ACC112 (cell line): ENCODE data around the gene LIN37.

Source experiments
- H2AFZ ChIP-seq: fragments of 200-600 bp; sonication (generic); one replicate; pipeline ENCODE4 v1.6.0; 2017; ENCODE audit warnings: antibody characterized with exemption, low read length; ENCODE audit not compliant: unreplicated experiment
- H3K27ac ChIP-seq: fragments of 200-600 bp; sonication (generic); 2 replicates; pipeline ENCODE4 v1.5.1; 2014; ENCODE audit warnings: low read depth, mild to moderate bottlenecking, antibody characterized with exemption, low read length, moderate library complexity
- H3K27me3 ChIP-seq: fragments of 200-600 bp; sonication (generic); 2 replicates; pipeline ENCODE4 v1.6.1; 2014; ENCODE audit warnings: mild to moderate bottlenecking, antibody characterized with exemption, low read length, moderate library complexity, mixed read lengths; ENCODE audit not compliant: insufficient read depth
- H3K36me3 ChIP-seq: fragments of 200-600 bp; sonication (generic); 2 replicates; pipeline ENCODE4 v1.6.1; 2016; ENCODE audit warnings: mild to moderate bottlenecking, antibody characterized with exemption, low read length, moderate library complexity, mixed read lengths; ENCODE audit not compliant: insufficient read depth
- H3K4me1 ChIP-seq: fragments of 200-600 bp; sonication (generic); one replicate; pipeline ENCODE4 v1.6.1; 2016; ENCODE audit warnings: low read length, mixed read lengths; ENCODE audit not compliant: insufficient read depth, unreplicated experiment, control insufficient read depth
- H3K4me3 ChIP-seq: fragments of 200-600 bp; sonication (generic); 2 replicates; pipeline ENCODE4 v1.5.1; 2014; ENCODE audit warnings: mild to moderate bottlenecking, low read depth, low read length
- H3K79me2 ChIP-seq: fragments of 200-600 bp; sonication (generic); one replicate; pipeline ENCODE4 v1.6.0; 2016; ENCODE audit warnings: low read length; ENCODE audit not compliant: control insufficient read depth, unreplicated experiment, insufficient read depth

The LIN37 gene

GRCh38 chr19:35714601-35715354 lies 33.6 kb upstream of the LIN37 start:
- Histone ChIP-seq H2AFZ (no peak overlapping the region), H3K4me1 (peaks cover 9% of the 10 kb centered on the region), H3K4me3 (no peak overlapping the region), H3K36me3 (no peaks in the 10 kb centered on the region), H3K27me3 (no peaks in the 10 kb centered on the region), H3K79me2 (peaks cover 19% of the 10 kb centered on the region), H3K27ac (no peak overlapping the region)

GRCh38 chr19:35715355-35715809 lies 33.0 kb upstream of the LIN37 start:
- Histone ChIP-seq H3K4me3 (peak overlapping the region; percentile 82; the same call in 1 of the 2 replicates), H3K79me2 (peaks cover 24% of the 10 kb centered on the region)

GRCh38 chr19:35715981-35716800 lies 32.2 kb upstream of the LIN37 start:
- Histone ChIP-seq H3K27me3 (no peaks in the 10 kb centered on the region), H3K79me2 (peaks cover 24% of the 10 kb centered on the region), H3K4me1 (peaks cover 5% of the 10 kb centered on the region), H3K27ac (peak overlapping the region; percentile 25; the same call in 1 of the 2 replicates), H3K4me3 (peak overlapping the region; percentile 82), H3K36me3 (no peaks in the 10 kb centered on the region), H2AFZ (peak overlapping the region; percentile 53)

More at GRCh38 chr19:35715355-35715809, 33.0 kb upstream of the LIN37 start:
- H2AFZ ChIP-seq = no peak overlapping the region
- H3K27me3 ChIP-seq = no peaks in the 10 kb centered on the region
- peaks cover 9% of the 10 kb centered on the region for H3K4me1 ChIP-seq
- no peaks in the 10 kb centered on the region for H3K36me3 ChIP-seq
- H3K27ac ChIP-seq = no peak overlapping the region

DNA sequence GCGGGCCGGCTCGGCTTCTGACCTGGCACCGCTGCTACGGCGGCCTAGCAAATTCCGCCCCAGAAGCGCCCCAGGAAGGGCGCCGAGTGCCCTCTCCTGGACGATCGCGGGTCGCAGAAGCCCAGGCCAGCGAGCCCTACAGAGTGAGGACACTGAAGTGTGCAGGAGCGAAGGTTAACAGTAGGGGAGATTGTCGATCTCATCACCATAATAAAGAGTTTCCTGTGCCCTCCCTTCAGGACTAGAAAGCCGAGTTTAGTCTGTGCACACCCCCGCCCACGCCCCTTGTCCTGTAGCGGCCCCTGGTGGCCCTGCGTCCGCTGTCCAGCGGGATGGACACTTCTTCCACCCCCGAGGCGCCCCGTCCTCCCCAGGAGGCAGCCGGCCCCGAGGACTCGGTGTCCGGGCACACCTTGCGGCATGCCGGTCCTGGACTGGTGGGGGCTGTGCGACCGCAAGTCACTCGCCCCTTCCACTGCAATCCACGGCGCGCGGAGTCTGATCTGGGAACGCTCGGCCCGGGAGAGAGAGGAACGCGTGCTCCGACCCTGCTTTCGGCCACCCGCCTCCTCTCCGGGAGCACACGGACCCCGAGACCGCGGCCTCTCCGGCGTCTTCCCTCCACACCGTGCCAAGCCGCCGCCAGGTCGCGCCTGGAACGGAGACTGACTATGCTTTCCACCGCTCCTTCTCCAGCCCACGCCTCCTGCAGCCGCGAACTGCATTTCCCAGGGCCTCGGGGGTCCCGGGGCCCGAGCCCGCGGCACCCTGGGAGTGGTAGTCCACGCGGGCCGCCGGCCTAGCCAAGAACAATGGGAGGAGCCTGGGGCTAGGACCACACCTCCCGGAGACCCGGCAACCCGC lies 31.3 kb upstream of the LIN37 start:
- H3K27ac ChIP-seq = peak overlapping the region; percentile 60
- peak overlapping the region; percentile 82 for H3K4me3 ChIP-seq
- H3K4me1 ChIP-seq = peaks cover 4% of the 10 kb centered on the region
- peaks cover 24% of the 10 kb centered on the region for H3K79me2 ChIP-seq
- H3K27me3 ChIP-seq = no peaks in the 10 kb centered on the region
- H3K36me3 ChIP-seq = no peaks in the 10 kb centered on the region
- H2AFZ ChIP-seq = peak overlapping the region; percentile 53

GRCh38 chr19:35717665-35718344 lies 30.6 kb upstream of the LIN37 start, which contains the start of gene KMT2B:
Gene KMT2B (plus strand): TSS chr19:35718003. CDS start chr19:35718019, 16 bp downstream.
- H3K4me3 ChIP-seq = peak within 1 kb of the TSS; percentile 88
- H3K27me3 ChIP-seq = no peaks in the 10 kb centered on the region
- H2AFZ ChIP-seq = peak within 1 kb of the TSS; percentile 53
- H3K27ac ChIP-seq = peak within 1 kb of the TSS; percentile 60
- H3K79me2 ChIP-seq = peaks cover 24% of the 10 kb centered on the region
- H3K4me1 ChIP-seq = peaks cover 4% of the 10 kb centered on the region
- no peaks in the 10 kb centered on the region for H3K36me3 ChIP-seq

DNA sequence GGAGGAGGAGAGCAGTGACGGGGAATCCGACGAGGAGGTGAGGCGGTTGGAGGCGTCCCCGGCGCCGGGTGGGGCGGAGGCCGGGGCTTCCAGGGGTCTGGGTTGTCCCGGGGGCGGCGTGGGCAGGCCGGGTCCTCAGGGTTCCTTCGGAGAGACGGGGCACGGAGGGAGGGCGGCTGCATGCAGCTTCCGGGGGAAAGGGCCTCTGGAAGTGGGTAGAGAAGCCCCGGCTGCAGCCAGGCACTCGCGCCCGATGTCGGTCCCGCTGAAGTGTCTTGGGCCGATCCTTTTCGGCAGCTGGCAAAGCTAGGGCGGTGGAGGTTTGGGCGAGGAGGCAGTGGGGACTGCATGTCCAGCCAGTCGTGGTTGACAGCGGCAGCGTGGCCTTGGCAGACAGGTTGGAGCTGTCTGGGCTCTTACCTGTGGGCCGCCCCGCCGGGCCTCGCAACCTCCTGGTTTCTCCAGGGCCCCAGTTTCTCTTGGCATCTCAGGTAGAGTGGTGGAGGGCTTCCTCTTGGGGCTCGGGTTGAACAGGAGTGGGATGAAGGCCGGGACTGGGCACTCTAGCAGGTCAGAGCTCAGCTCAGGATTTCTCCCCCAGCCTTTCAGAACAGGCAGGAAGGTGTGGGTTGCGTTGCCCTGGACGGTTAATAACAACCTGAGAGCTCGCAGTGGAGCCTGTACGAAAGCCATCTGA lies 29.9 kb upstream of the LIN37 start:
- Histone ChIP-seq H3K79me2 (peaks cover 24% of the 10 kb centered on the region), H3K4me3 (peak overlapping the region; percentile 88), H3K36me3 (no peaks in the 10 kb centered on the region), H3K27me3 (no peaks in the 10 kb centered on the region), H3K4me1 (peaks cover 4% of the 10 kb centered on the region), H3K27ac (no peak overlapping the region), H2AFZ (no peak overlapping the region)

GRCh38 chr19:35719402-35720162 lies 28.8 kb upstream of the LIN37 start:
- Histone ChIP-seq H3K79me2 (peaks cover 24% of the 10 kb centered on the region), H3K36me3 (no peaks in the 10 kb centered on the region; the same call in 1 of the 2 replicates), H3K4me1 (peaks cover 4% of the 10 kb centered on the region), H2AFZ (no peak overlapping the region), H3K27ac (no peak overlapping the region), H3K27me3 (no peaks in the 10 kb centered on the region), H3K4me3 (peak overlapping the region; percentile 88)

DNA sequence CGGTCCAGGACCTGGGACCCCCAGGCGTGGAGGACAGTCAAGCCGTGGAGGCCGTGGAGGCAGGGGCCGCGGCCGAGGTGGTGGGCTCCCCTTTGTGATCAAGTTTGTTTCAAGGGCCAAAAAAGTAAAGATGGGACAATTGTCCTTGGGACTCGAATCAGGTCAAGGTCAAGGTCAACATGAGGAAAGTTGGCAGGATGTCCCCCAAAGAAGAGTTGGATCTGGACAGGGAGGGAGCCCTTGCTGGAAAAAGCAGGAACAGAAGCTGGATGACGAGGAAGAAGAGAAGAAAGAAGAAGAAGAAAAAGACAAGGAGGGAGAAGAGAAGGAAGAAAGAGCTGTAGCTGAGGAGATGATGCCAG lies 28.2 kb upstream of the LIN37 start:
- H2AFZ ChIP-seq = no peak overlapping the region
- no peak overlapping the region; the same call in 1 of the 2 replicates for H3K4me3 ChIP-seq
- peaks cover 24% of the 10 kb centered on the region for H3K79me2 ChIP-seq
- H3K27me3 ChIP-seq = no peaks in the 10 kb centered on the region
- no peaks in the 10 kb centered on the region; the same call in 1 of the 2 replicates for H3K36me3 ChIP-seq
- H3K4me1 ChIP-seq = peaks cover 4% of the 10 kb centered on the region
- H3K27ac ChIP-seq = no peak overlapping the region

DNA sequence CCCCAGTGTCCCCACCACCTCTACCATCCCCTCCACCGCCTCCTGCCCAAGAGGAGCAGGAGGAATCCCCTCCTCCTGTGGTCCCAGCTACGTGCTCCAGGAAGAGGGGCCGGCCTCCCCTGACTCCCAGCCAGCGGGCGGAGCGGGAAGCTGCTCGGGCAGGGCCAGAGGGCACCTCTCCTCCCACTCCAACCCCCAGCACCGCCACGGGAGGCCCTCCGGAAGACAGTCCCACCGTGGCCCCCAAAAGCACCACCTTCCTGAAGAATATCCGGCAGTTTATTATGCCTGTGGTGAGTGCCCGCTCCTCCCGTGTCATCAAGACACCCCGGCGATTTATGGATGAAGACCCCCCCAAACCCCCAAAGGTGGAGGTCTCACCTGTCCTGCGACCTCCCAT lies 27.7 kb upstream of the LIN37 start:
- Histone ChIP-seq H3K79me2 (peaks cover 24% of the 10 kb centered on the region), H3K4me3 (no peak overlapping the region), H3K36me3 (no peaks in the 10 kb centered on the region; the same call in 1 of the 2 replicates), H3K27me3 (no peaks in the 10 kb centered on the region), H3K4me1 (peaks cover 4% of the 10 kb centered on the region), H3K27ac (no peak overlapping the region), H2AFZ (no peak overlapping the region)
